GM19468 (cell line): ENCODE data around the gene CCDC183.
"Not testable (repeated sequence)": the region's sequence is repeated elsewhere in the genome, so short reads cannot be mapped to it uniquely, and the experiment has no call there.

Source experiments
- ATAC-seq: cut with Tn5 transposase; IDR thresholded peaks from one replicate; pipeline ENCODE4 v1.9.1; 2021; ENCODE audit warnings: mild to moderate bottlenecking, moderate library complexity, moderate number of reproducible peaks; ENCODE audit not compliant: unreplicated experiment; ENCODE audit errors: extremely low read depth

CCDC183 gene

GRCh38 chr9:136799079-136799853 is 3.1 kb downstream of the CCDC183 start:
- no peak for ATAC-seq

DNA sequence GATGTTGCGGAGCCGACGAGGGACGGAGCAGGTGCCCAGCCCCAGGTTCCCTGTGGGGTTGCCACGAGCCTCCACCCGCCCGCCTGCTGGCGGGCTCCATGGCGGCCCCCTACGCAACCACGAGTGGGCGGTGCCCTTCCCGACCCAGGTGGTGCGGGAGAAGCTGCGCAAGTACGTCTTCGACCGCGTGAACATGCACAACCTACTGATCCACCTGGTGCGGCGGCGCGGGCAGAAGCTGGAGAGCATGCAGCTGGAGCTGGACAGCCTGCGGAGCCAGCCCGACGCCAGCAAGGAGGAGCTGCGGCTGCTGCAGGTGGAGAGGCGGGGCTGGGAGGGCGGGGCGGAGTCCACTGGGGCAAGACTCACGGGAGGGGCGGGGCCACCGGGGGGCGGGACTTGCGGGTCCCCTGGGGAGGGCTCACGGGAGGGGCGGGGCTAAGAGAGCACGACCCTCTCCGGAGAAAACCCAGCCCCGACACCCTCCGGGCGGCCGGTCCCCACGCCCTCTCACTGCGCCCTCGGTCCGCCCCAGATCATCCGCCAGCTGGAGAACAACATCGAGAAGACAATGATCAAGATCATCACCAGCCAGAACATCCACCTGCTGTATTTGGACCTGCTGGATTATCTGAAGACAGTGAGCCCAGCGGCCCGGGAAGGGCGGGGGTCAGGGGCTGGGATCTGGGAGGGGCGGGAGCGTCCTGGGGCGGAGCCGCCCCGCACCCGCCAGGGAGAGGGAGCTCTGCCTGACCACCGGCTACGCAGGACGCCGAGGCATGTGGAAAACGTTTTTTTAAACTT is 3.9 kb downstream of the CCDC183 start:
- ATAC-seq, result no peak

GRCh38 chr9:136802321-136802720 is 6.2 kb downstream of the CCDC183 start:
- no peak for ATAC-seq

GRCh38 chr9:136803009-136803550 is 6.9 kb downstream of the CCDC183 start:
- not testable (repeated sequence) for ATAC-seq

DNA sequence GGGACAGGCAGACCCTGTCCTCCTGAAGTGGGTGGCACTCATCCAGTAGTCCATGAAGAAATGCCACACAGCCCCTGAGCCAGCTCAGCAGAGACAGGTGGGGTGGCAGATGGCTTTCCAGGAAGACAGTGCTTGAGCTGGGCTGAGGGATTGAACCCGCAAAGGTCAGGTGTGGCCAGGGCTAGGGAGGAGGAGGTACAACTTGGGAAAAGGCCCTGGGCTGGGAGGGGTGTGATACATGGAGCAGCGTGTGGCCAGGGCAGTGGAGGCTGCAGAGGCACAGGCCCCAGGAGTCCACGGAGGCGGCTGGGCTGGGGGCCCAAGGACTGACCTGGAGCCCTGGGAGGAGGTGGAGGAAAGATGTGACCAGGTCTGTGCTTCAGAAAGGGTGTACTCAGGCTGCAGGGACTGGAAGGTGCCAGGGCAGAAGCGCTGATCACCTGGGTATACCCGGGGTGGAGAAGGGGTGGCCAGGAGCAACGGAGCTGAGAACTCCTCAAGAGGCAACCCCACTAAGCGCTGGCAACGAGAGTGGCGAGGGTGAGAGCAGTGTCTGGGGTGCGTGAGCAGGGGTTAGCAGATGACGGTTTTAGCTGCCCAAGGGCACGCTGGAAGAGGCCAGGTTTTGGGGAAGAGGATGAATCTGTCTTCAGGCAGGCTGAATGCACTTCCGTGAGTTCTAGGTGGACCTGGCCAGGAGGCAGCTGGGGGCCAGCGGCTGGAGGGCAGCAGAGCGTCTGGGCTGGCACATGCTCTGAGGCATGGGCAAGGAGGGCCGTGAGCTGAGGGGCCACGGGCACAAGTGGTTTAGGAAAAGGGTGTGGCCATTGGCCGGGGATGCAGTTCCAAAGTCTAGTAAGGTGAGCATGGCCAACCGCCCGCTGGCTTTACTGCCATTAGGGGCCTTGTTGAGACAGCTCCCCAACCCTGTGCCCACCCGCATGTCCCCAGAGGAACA is 7.7 kb downstream of the CCDC183 start:
- ATAC-seq, result no peak

- ATAC-seq, result no peak
These were observed 8.5 kb downstream of the CCDC183 start for GRCh38 chr9:136804509-136805206.

- no peak for ATAC-seq
These were observed 9.1 kb downstream of the CCDC183 start for GRCh38 chr9:136805207-136805740.

GRCh38 chr9:136806067-136806466 is 9.9 kb downstream of the CCDC183 start:
- no peak for ATAC-seq

DNA sequence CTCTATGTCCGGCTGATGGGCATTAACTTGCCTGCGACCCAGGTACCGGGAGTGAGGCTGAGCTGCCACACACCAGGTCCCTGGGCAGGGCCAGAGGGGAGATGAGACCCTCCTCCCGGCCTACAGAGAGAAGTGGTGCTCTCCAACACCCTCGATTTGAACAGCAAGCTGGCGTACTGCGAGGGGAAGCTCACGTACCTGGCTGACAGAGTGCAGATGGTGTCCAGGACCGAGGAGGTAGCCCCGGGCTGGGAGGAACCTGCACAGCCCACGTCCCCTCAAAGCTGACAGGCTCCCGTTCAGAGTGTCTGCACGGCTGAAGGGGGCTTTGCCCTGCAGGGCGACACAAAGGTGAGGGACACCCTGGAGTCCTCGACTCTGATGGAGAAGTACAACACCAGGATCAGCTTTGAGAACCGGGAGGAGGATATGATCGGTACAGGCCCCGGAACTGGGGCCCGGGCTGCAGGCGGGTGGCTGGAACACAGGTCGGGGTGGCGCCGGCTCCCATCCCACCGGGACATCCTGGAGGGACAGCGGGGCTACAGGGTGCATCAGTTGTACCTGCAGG is 10.6 kb downstream of the CCDC183 start:
- no peak for ATAC-seq

DNA sequence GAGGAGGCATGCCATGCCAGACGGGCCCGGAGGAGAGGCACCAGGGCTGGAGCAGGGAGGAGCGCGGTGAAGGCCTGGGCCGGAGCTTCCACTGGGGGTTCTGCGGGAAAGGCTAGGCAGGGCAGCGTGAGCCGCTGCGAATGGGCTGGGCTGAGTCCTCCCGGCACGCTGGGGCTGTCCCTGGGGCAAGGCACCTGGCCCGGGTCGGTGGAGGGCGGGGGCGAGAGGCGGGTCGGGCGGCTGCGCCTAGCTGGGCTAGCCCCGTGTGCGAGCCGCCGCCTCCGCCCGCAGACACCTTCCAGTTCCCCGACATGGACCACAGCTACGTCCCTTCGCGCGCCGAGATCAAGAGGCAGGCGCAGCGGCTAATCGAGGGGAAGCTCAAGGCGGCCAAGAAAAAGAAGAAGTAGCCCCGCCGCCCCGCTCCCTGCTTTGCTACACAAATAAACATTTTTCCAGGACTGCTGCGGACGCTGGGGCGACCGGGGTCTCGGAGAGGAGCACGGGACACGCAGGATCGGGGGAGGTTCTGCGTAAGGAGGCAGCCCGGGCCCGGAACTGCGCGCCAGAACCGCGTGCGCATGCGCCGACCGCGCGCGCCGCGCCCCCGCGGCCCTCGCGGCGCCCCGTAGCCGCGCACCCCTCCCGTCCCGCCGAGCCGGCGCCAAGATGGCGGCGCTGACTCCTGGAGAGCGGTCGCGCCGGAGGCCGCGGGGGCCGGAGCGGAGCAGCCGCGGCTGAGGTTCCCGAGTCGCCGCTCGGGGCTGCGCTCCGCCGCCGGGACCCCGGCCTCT is 11.3 kb downstream of the CCDC183 start, which contains the start of gene RABL6:
Gene RABL6, plus strand, starts transcription at position 668 of the 794 bp plus-strand sequence. CDS start 249 bp downstream, outside the sequence.
- peak; percentile 41 for ATAC-seq

DNA sequence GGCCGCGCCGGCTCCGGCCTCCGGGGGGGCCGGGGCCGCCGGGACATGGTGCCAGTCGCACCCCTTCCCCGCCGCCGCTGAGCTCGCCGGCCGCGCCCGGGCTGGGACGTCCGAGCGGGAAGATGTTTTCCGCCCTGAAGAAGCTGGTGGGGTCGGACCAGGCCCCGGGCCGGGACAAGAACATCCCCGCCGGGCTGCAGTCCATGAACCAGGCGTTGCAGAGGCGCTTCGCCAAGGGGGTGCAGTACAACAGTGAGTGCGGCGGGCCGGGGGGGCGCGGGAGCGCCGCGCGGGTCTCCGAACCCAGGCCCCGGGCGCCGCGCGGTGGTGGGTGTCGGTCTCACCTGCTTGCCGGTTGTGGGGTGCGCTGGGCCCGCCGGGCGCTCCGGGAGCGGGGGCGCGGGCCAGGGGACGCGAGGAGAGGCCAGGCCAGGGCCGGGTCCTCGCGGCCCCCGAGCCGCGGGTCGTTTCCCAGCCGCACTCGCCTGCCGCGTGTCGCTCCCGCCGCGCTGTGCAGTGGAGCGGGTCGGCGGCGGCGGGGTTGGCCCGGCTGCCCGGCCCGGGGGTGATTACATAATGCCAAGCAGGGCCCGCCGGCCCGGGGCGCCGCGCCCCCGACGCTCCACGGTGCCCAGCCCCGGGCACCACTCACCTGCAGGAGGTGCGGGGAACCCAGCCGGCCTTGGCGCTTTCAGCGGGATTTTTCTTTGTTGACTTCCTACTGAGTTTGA is 12.1 kb downstream of the CCDC183 start:
- ATAC-seq, result no peak

GRCh38 chr9:136808806-136809158 is 12.6 kb downstream of the CCDC183 start:
- ATAC-seq, result no peak

DNA sequence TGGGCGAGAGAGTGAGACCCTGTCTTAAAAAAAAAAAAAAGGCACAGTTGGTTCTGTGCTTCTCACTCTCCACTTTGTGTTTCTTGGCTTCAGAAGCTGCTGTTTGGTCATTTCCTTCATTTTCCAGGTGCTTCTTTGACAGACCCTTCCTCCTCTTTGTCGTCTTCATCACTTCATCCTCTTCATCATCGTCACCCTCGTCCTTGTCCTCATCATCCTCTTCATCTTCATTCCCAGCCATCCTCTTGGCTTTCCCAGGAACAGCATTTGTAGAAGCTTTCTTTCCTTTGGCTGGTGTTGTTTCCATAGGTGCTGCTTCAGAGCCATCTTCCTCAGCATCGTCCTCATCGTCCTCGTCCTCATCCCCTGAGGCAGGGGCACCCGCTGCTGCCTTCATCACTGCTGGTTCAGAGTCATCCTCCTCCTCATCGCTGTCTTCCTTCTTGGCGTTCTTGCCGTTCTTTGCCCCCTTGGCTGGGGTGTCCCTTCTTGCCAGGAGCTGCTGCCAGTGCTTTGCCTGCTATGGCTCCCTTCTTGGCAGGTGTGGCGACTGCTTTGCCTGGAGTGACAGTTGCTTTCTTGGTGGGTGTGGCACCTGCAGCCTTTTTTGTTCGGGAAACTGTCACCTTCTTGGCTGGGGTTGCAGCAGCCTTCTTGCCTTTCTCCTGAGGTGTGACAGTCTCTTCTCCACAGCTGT is 18.7 kb downstream of the CCDC183 start:
- no peak for ATAC-seq

- ATAC-seq, result no peak
These were observed 19.3 kb downstream of the CCDC183 start for GRCh38 chr9:136815422-136815782.

- no peak for ATAC-seq
These were observed 25.1 kb downstream of the CCDC183 start for GRCh38 chr9:136820971-136821825.
